ENCODE measurements around the gene PDZD4. TPM values are rescaled to one million over a fixed set of nuclear protein-coding genes. Genes with fewer than 3 reads are reported as not detected.

The PDZD4 gene
- total RNA-seq, 4 donors from 2014 or later = 0.65 to 1.3 (median 0.80) TPM

DNA sequence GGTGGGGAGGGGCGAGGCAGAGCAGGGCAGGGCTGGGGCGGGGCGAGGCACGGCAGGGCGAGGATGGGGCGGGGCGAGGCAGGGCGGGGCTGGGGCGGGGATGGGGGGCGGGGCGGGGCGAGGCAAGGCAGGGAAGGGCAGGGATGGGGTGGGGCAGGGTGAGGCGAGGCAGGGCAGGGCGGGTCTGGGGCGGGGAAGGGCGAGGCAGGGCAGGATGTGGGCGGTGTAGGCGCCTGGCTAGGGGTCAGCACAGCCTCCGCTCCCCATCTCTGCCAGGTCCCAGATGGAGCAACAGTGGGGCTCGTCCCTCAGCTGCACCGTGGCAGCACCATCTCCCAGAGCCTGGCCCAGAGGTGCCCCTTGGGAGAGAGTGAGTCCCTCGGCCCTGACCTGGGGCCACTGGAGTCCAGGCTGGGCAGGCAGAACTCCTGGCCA, 53.7 kb downstream of the PDZD4 start:
- TF ChIP-seq, protein P1, sequence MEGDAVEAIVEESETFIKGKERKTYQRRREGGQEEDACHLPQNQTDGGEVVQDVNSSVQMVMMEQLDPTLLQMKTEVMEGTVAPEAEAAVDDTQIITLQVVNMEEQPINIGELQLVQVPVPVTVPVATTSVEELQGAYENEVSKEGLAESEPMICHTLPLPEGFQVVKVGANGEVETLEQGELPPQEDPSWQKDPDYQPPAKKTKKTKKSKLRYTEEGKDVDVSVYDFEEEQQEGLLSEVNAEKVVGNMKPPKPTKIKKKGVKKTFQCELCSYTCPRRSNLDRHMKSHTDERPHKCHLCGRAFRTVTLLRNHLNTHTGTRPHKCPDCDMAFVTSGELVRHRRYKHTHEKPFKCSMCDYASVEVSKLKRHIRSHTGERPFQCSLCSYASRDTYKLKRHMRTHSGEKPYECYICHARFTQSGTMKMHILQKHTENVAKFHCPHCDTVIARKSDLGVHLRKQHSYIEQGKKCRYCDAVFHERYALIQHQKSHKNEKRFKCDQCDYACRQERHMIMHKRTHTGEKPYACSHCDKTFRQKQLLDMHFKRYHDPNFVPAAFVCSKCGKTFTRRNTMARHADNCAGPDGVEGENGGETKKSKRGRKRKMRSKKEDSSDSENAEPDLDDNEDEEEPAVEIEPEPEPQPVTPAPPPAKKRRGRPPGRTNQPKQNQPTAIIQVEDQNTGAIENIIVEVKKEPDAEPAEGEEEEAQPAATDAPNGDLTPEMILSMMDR (IDR thresholded peaks at IDR 0.05; ENCODE audit: low read depth) = no peak

DNA sequence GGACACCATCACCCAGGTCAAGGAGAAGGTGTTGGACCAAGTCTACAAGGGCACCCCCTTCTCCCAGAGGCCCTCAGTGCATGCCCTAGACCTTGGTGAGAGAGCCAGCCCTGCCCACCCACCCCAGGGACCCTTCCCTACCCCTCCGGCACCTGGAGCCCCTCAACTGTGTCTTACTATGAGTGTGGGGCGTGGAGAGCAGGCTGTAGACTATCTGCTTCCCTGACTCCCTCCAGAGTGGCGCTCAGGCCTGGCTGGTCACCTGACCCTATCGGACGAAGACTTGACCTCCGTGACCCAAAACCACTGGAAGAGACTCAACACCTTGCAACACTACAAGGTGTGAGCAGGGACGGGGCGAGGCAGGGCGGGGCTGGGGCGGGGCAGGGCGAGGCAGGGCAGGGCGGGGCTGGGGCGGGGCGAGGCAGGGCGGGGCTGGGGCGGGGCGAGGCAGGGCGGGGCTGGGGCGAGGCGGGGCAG, 54.2 kb downstream of the PDZD4 start:
- TF ChIP-seq, protein P1 (IDR thresholded peaks at IDR 0.05; ENCODE audit: low read depth) = no peak

DNA sequence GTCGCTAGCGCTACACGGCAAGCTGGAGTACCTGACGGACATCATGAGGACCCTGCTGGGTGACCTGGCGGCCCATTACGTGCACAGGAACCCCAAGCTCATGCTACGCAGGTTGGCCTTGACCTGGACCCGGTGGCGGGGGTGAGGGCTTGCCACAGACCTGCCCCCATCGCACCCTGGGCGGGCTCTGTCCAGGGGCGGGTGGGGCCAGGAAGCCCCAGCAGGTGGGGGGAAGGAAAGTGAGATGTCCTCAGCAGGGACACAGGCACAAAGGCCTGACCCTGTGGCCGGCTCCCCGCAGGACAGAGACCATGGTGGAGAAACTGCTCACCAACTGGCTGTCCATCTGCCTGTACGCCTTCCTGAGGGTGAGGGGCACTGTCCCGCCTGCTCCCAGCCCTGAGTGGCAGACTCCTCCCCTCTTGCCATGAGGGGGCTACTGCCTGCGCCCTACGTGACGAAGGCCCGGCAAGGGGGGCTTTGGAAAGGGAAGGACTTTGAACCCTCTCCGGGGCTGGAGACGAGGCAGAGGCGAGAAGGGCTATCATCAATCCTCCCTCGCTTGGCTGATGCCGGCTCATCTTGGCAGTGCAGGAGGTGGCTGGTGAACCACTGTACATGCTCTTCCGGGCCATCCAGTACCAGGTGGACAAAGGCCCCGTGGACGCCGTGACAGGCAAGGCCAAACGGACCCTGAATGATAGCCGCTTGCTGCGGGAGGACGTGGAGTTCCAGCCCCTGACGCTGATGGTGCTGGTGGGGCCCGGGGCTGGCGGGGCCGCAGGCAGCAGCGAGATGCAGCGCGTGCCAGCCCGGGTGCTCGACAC, 54.8 kb downstream of the PDZD4 start:
- TF ChIP-seq, protein P1 (IDR thresholded peaks at IDR 0.05; ENCODE audit: low read depth) = no peak

DNA sequence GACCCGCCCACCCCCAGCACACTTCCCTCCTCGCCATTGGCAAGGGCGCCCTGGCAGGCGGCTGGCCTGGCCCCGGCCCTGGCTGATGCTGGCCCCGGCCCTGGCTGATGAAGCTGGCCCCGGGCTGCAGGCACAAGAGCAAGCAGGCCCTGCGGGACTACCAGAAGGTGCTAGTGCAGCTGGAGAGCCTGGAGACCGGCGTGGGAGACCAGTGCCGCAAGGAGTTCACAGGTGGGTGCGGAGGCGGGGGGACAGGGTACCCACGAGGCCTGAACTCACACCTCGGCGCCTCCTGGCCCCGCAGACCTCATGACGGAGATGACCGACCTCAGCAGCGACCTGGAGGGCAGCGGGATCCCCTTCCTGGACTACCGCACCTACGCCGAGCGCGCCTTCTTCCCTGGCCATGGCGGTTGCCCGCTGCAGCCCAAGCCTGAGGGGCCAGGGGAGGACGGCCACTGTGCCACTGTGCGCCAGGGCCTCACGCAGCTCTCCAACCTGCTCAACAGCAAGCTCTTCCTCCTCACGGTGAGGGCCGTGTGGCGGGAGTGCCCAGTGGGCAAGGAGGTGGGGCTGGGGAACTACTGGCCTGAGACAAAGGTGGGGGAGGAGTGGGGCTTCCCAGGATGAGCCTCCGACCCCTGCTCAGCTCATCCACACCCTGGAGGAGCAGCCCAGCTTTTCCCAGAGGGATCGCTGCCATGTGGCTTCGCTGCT, 55.6 kb downstream of the PDZD4 start:
- TF ChIP-seq, protein P1 (IDR thresholded peaks at IDR 0.05; ENCODE audit: low read depth) = no peak

DNA sequence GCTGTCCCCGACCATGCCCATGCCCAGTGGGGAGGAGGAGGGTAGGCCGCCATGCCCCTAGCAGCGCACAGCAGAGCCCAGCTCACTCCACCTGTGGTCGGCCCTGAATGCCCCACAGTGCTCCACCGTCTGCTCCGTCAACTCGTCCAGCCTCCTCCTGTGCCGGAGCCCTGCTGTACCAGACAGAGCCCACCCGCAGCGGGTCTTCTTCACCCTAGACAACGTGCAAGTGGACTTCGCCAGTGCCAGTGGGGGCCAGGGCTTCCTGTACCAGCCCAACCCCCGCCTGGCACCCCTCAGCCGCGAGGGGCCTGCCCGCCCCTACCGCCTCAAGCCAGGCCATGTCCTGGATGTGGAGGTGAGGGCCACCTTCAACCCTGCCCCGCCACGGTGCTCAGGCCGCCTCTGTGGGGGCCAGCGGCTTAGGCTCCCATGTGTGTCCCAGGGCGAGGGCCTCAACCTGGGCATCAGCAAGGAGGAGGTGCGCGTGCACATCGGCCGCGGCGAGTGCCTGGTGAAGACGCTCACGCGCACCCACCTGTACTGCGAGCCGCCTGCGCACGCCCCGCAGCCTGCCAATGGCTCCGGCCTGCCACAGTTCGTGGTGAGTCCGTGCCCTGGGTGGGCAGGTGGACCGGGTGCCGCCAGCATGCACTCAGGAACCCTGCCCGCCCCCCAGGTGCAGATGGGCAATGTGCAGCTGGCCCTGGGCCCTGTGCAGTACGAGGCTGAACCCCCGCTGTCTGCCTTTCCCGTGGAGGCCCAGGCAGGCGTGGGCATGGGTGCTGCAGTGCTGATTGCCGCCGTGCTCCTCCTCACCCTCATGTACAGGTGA, 56.4 kb downstream of the PDZD4 start:
- TF ChIP-seq, protein P1 (IDR thresholded peaks at IDR 0.05; ENCODE audit: low read depth) = no peak

DNA sequence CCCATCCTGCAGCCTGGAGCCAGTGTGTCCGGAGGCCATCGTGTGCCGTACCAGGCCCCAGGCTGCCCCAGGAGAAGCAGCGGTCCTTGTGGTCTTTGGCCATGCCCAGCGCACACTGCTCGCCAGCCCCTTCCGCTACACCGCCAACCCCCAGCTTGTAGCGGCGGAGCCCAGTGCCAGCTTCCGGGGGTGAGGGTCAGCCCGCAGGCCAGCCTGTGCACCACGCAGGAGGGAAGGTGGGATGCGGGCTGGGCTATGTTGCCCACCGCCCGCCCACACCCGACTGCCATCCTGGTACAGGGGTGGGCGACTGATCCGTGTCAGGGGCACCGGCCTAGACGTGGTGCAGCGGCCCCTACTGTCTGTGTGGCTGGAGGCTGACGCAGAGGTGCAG, 57.1 kb downstream of the PDZD4 start:
- TF ChIP-seq, protein P1 (IDR thresholded peaks at IDR 0.05; ENCODE audit: low read depth) = no peak

All from subcutaneous adipose tissue (tissue), 4 donors.